ENCODE measurements around the gene KCNJ4. TPM values are rescaled to one million over a fixed set of nuclear protein-coding genes. Genes with fewer than 3 reads are reported as not detected.
A peak's percentile ranks its signal among the peaks of the same experiment; 100 is the strongest.
"Not testable (repeated sequence)": the region's sequence is repeated elsewhere in the genome, so short reads cannot be mapped to it uniquely, and the experiment has no call there.

Gene KCNJ4
- polyA plus RNA-seq, 2 of the 4 experiments (the other 2 are of a cell fraction), result 0.12 TPM; not detected in 1

- DNase-seq (ENCODE audit: low read depth in 1 of 2, low spot score in 1 of 2); ATAC-seq; H3K9me3 ChIP-seq; H3K4me3 ChIP-seq; POLR2A ChIA-PET; FAIRE-seq; CTCF ChIA-PET: not testable (repeated sequence)
- WGBS (ENCODE audit: missing lambda C conversion rate), result 64% methylated on average over 6 of the region's 6 CpGs
- peaks cover 27% of the 10 kb centered on the region; the same call in 2 of the 3 replicates for H3K4me1 ChIP-seq
- peak overlapping the region; percentile 43; the same call in 2 of the 3 replicates for H3K4me2 ChIP-seq
- 0 out of 6 replicates have a peak overlapping the region, but pooled peaks of 1 of the 2 experiments have one; percentile 43 for H3K27ac ChIP-seq
Measured at GRCh38 chr22:38394929-38395624, 59.9 kb downstream of the KCNJ4 start.

- 98% methylated on average over 4 of the region's 4 CpGs for WGBS (ENCODE audit: missing lambda C conversion rate)
- CTCF ChIA-PET; H3K4me3 ChIP-seq; FAIRE-seq; H3K4me2 ChIP-seq; DNase-seq (ENCODE audit: low read depth in 1 of 2, low spot score in 1 of 2); ATAC-seq; H3K9me3 ChIP-seq; H3K4me1 ChIP-seq; H3K27ac ChIP-seq: not testable (repeated sequence)
- POLR2A ChIA-PET, result interaction anchor here (0.6 kb wide), 1 partner anchor 9 kb away, joined by 5 read pairs; no protein-coding TSS in a partner anchor
Measured at GRCh38 chr22:38389428-38389818, 65.6 kb downstream of the KCNJ4 start.

DNA sequence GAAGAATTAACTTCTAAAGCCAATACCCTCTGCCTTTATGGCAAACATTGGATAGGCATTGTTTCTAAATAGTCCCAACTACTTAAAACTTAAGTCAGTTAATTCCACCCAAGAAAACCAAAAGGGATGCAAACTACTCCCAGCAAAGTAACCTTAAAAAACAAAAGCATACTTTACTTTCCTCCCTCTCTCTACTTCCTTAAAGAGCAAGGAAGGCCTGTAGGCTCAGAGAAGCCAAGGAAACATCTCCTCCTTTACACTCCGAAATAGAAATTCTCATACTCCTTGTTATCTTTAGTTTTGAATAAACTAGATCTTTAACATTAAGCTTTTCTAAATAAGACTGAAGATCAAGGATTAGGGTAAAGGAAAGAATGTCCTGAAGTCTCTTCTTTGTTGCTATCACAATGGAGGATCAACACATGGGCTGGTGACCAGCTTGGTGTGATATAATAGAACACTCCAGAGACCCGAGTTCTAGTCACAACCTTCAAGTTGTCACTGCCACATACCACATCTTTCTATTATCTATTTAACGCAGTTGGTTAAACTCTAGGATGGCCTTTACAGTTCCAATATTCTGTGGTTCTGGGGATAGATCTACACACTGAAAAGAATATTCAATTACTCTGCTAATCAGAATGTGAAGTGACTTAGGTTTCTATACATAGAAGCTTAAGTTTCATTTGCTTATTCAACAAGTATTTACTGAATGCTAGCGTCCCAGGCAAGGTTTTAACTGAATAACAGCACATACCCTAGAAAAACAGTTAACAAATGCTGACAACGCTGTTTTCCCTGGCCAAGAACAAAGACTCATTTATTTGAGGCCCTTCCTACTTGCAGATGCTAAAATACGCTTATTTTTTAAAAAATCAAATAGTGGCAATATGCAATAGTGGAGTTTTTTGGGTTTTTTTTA is 66.2 kb downstream of the KCNJ4 start:
- DNase-seq (ENCODE audit: low read depth in 1 of 2, low spot score in 1 of 2); POLR2A ChIA-PET; H3K4me1 ChIP-seq; H3K4me2 ChIP-seq; FAIRE-seq; ATAC-seq; CTCF ChIA-PET; H3K4me3 ChIP-seq; H3K27ac ChIP-seq; H3K9me3 ChIP-seq: not testable (repeated sequence)
- peak; percentile 34 for TF ChIP-seq MAFK (IDR thresholded peaks at IDR 0.05; ENCODE audit: partially characterized antibody)
- WGBS (ENCODE audit: missing lambda C conversion rate), result 95% methylated on average over 6 of the region's 6 CpGs

DNA sequence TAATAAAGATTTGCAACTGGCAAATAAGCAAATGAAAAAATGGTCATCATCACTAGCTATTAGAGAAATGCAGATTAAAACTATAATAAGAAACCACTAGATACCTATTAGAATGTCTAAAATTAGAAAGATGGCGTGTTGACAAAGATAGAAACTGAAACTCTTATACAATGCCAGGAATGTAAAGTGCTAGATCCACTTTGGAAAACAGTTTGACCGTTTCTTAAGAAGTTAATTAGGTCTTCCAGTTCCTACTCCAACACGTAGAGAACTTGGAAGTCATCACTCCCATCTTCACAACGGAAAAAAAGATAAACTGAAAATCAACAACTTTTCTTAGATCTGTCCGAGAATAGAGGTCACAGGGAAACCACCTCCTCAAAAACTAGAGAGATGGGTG is 68.1 kb downstream of the KCNJ4 start:
- H3K4me1 ChIP-seq; H3K9me3 ChIP-seq; FAIRE-seq; H3K27ac ChIP-seq; ATAC-seq; DNase-seq (ENCODE audit: low read depth in 1 of 2, low spot score in 1 of 2); POLR2A ChIA-PET; H3K4me2 ChIP-seq; H3K4me3 ChIP-seq; CTCF ChIA-PET: not testable (repeated sequence)
- WGBS (ENCODE audit: missing lambda C conversion rate), result 86% methylated on average over 5 of the region's 5 CpGs

- POLR2A ChIA-PET, result no interaction called here
- CTCF ChIA-PET, result no interaction called here
Measured at GRCh38 chr22:38383417-38383816, 71.6 kb downstream of the KCNJ4 start.

DNA sequence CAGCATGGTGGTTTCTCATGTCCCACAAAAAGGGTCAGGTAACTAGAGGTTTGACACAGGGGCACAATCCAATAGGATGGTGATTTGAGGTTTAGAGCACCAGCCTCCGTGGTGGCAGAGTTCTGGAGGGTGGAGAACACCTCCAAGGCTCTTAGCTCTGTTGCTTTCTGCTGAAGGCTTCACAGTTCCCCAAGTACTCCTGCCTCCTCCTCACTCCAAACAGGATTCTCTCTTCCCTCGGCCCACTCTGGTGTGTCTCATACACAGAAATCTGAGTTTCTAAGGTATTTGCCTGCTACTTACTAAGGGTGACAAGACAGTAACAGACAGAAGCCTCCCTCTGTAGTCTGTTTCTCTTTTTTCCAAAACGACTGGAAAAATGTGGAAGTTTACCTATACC is 73.6 kb downstream of the KCNJ4 start:
- H3K4me1 ChIP-seq; H3K4me3 ChIP-seq; FAIRE-seq; CTCF ChIA-PET; POLR2A ChIA-PET; ATAC-seq; H3K4me2 ChIP-seq; H3K9me3 ChIP-seq; DNase-seq (ENCODE audit: low read depth in 1 of 2, low spot score in 1 of 2); H3K27ac ChIP-seq: not testable (repeated sequence)
- WGBS (ENCODE audit: missing lambda C conversion rate), result 53% methylated on average over 3 of the region's 3 CpGs

More at GRCh38 chr22:38383417-38383816, 71.6 kb downstream of the KCNJ4 start:
- FAIRE-seq (no peak), ATAC-seq (no peak), DNase-seq (ENCODE audit: low read depth in 1 of 2, low spot score in 1 of 2) (no peak)
- no peak overlapping the region for H3K27ac ChIP-seq
- 86% methylated on average over 2 of the region's 2 CpGs for WGBS (ENCODE audit: missing lambda C conversion rate)
- H3K4me2 ChIP-seq, result no peak overlapping the region
- TF ChIP-seq CHD2 (IDR thresholded peaks at IDR 0.05; ENCODE audit: low read length, partially characterized antibody) (no peak), HES2 (IDR thresholded peaks at IDR 0.05) (no peak), USF2 (IDR thresholded peaks at IDR 0.05) (no peak), HEYL (CRISPR knock-in tag; IDR thresholded peaks at IDR 0.05) (no peak), HDAC2 (IDR thresholded peaks at IDR 0.05) (no peak), RARB (CRISPR knock-in tag; IDR thresholded peaks at IDR 0.05) (no peak), KDM5A (IDR thresholded peaks at IDR 0.05) (no peak), NFE2L2 (conservative IDR thresholded peaks at IDR 0.05; ENCODE audit: low read length) (no peak), ESRRA (IDR thresholded peaks at IDR 0.05; ENCODE audit: borderline replicate concordance, low read length) (no peak), ZNF302 (CRISPR knock-in tag; IDR thresholded peaks at IDR 0.05) (no peak)
- no peaks in the 10 kb centered on the region for H3K9me3 ChIP-seq
- no peak overlapping the region for H3K4me3 ChIP-seq
- H3K4me1 ChIP-seq, result no peaks in the 10 kb centered on the region

Data from A549 (cell line).